SK-N-SH (cell line): Measurements from ENCODE around the gene NSD1. TPM values are rescaled to one million over a fixed set of nuclear protein-coding genes. Genes with fewer than 3 reads are reported as not detected.

ENCODE experiments used
- CTCF ChIA-PET: fragments of 300-600, 350-600 bp; formaldehyde crosslinking; extraction: SDS; loops from one replicate; lab custom pipeline; 2021; lab: Yijun Ruan, JAX
- POLR2A ChIA-PET: fragments of 350-600 bp; sonication (Branson Sonifier 250); formaldehyde crosslinking; extraction: SDS; loops from one replicate; lab custom pipeline; 2020; ENCODE audit warnings: antibody characterized with exemption, inconsistent platforms; lab: Yijun Ruan, JAX
- DNase-seq: peaks from one replicate; pipeline ENCODE4 v3.0.0; 2012
- H2AFZ ChIP-seq: fragments of 200-600 bp; sonication (generic); 2 replicates; pipeline ENCODE4 v1.8.1; 2016; ENCODE audit warnings: antibody characterized with exemption, mild to moderate bottlenecking, low read depth
- H3F3A ChIP-seq: fragments of 200-600 bp; sonication (generic); replicated peaks from 2 replicates; pipeline ENCODE3; 2016; ENCODE audit warnings: antibody characterized with exemption, mild to moderate bottlenecking; ENCODE audit not compliant: insufficient read depth
- H3K27ac ChIP-seq, 2 experiments: fragments of 200-500 bp in 1 of 2; fragments of 200-600 bp in 1 of 2; sonication (Bioruptor generic) in 1 of 2; sonication (generic), shearing (Covaris generic) in 1 of 2; 2 replicates each; pipeline versions ENCODE4 v1.5.1 to v1.6.1; 2014 to 2016; ENCODE audit warnings: low read depth in 2 of 2, inconsistent platforms in 1 of 2, low read length in 1 of 2, mild to moderate bottlenecking in 1 of 2, mixed read lengths in 1 of 2
- H3K27me3 ChIP-seq: fragments of 200-600 bp; sonication (generic), shearing (Covaris generic); 2 replicates; pipeline ENCODE4 v1.6.1; 2016; ENCODE audit warnings: mixed run types; ENCODE audit not compliant: insufficient read depth
- H3K36me3 ChIP-seq, 2 experiments: fragments of 200-500 bp in 1 of 2; fragments of 200-600 bp in 1 of 2; sonication (Bioruptor generic) in 1 of 2; sonication (generic) in 1 of 2; replicated peaks in 1 of 2; 2 replicates each; pipeline versions ENCODE3 to v1.5.1; 2014 to 2016; ENCODE audit warnings: low read length in 1 of 2, mild to moderate bottlenecking in 1 of 2; ENCODE audit not compliant: insufficient read depth in 2 of 2, control insufficient read depth in 1 of 2
- H3K4me1 ChIP-seq, 2 experiments: fragments of 200-500 bp in 1 of 2; fragments of 200-600 bp in 1 of 2; sonication (Bioruptor generic) in 1 of 2; sonication (generic), shearing (Covaris generic) in 1 of 2; 2 replicates each; pipeline versions ENCODE4 v1.5.1 to v1.6.1; 2014 to 2016; ENCODE audit warnings: low read depth in 1 of 2, low read length in 1 of 2, mixed run types in 1 of 2; ENCODE audit not compliant: insufficient read depth in 2 of 2, control insufficient read depth in 1 of 2
- H3K4me2 ChIP-seq: fragments of 200-600 bp; sonication (generic), shearing (Covaris generic); 2 replicates; pipeline ENCODE4 v1.6.1; 2017; ENCODE audit warnings: mixed run types
- H3K4me3 ChIP-seq, 2 experiments: fragments of 200-500 bp in 1 of 2; fragments of 200-600 bp in 1 of 2; sonication (Bioruptor generic) in 1 of 2; sonication (generic), shearing (Covaris generic) in 1 of 2; 2 replicates each; pipeline versions ENCODE4 v1.5.1 to v1.8.1; 2014 to 2016; ENCODE audit warnings: low read depth in 2 of 2, inconsistent platforms in 1 of 2, low read length in 1 of 2, mild to moderate bottlenecking in 1 of 2, mixed read lengths in 1 of 2, moderate library complexity in 1 of 2
- H3K79me2 ChIP-seq: fragments of 200-600 bp; sonication (generic); 2 replicates; pipeline ENCODE4 v1.8.1; 2017; ENCODE audit warnings: mild to moderate bottlenecking; ENCODE audit not compliant: insufficient read depth
- H3K9ac ChIP-seq: fragments of 200-600 bp; sonication (generic); 2 replicates; pipeline ENCODE4 v1.6.1; 2017; ENCODE audit warnings: mixed run types
- H3K9me2 ChIP-seq: fragments of 200-600 bp; sonication (generic); 2 replicates; pipeline ENCODE4 v1.6.1; 2017; ENCODE audit warnings: mixed run types
- H3K9me3 ChIP-seq: fragments of 200-600 bp; sonication (generic); 2 replicates; pipeline ENCODE4 v1.6.1; 2017; ENCODE audit warnings: mixed run types, mild to moderate bottlenecking, moderate library complexity
- H4K20me1 ChIP-seq: fragments of 200-600 bp; sonication (generic); 2 replicates; pipeline ENCODE4 v1.6.1; 2017; ENCODE audit warnings: mild to moderate bottlenecking, mixed run types; ENCODE audit not compliant: insufficient read depth
- ELF1 ChIP-seq: IDR thresholded peaks from 2 replicates; pipeline ENCODE4 v1.4.0; 2012
- EP300 ChIP-seq, 2 experiments: IDR thresholded peaks; 2 replicates each; pipeline versions ENCODE4 v1.4.0 to v1.6.1; 2012; ENCODE audit warnings: borderline replicate concordance in 1 of 2, low read depth in 1 of 2, low read length in 1 of 2
- EZH2phosphoT487 ChIP-seq: fragments of 200-600 bp; sonication (generic); IDR thresholded peaks from 2 replicates; pipeline ENCODE4 v1.6.1; 2017; ENCODE audit warnings: low read depth, mixed run types, mild to moderate bottlenecking, antibody characterized with exemption, moderate library complexity, borderline replicate concordance
- FOSL2 ChIP-seq: IDR thresholded peaks from 2 replicates; pipeline ENCODE4 v1.4.0; 2012; ENCODE audit warnings: low read depth, mild to moderate bottlenecking, moderate library complexity, borderline replicate concordance
- FOXM1 ChIP-seq: IDR thresholded peaks from 2 replicates; pipeline ENCODE4 v1.4.0; 2012; ENCODE audit warnings: low read depth, mild to moderate bottlenecking
- GABPA ChIP-seq: IDR thresholded peaks from 2 replicates; pipeline ENCODE4 v1.4.0; 2012; ENCODE audit warnings: low read depth, mild to moderate bottlenecking
- MXI1 ChIP-seq: IDR thresholded peaks from 2 replicates; pipeline ENCODE4 v1.6.1; 2012; ENCODE audit warnings: mild to moderate bottlenecking, low read depth, low read length, improper control_type of control experiment
- RCOR1 ChIP-seq: fragments of 150-350 bp; IDR thresholded peaks from 2 replicates; pipeline ENCODE4 v1.6.1; 2017; ENCODE audit warnings: antibody characterized with exemption, low read length
- RXRA ChIP-seq: IDR thresholded peaks from 2 replicates; pipeline ENCODE4 v1.4.0; 2012; ENCODE audit warnings: low read depth, mild to moderate bottlenecking, borderline replicate concordance
- SIN3A ChIP-seq: IDR thresholded peaks from 2 replicates; pipeline ENCODE4 v1.6.1; 2012; ENCODE audit warnings: low read depth, mild to moderate bottlenecking, low read length, moderate library complexity, borderline replicate concordance
- TCF12 ChIP-seq: IDR thresholded peaks from 2 replicates; pipeline ENCODE4 v1.4.0; 2012
- TEAD4 ChIP-seq: IDR thresholded peaks from 2 replicates; pipeline ENCODE4 v1.4.0; 2012; ENCODE audit warnings: mild to moderate bottlenecking, borderline replicate concordance; ENCODE audit not compliant: insufficient read depth
- WGBS: methylation state at CpG from one replicate; pipeline ENCODE4 v1.1.6; 2017; ENCODE audit warnings: low lambda C conversion rate; 5-methylcytosine and 5-hydroxymethylcytosine counted together
- polyA plus RNA-seq, 3 experiments: library from polyadenylated mRNA; depleted of rRNA; stranded (reverse); fragments of >200 nt; gene quantifications; 2 replicates each; pipeline ENCODE4 v1.2.3, GENCODE V29; 2012
- TF ChIP-seq, protein P1 (sequence below): IDR thresholded peaks from 2 replicates; pipeline ENCODE4 v1.6.1; 2012; ENCODE audit warnings: mild to moderate bottlenecking, low read depth, low read length, moderate library complexity
- TF ChIP-seq, protein P2 (sequence below): IDR thresholded peaks from 2 replicates; pipeline ENCODE4; 2012
- TF ChIP-seq, protein P3 (sequence below): IDR thresholded peaks from 2 replicates; pipeline ENCODE4 v1.4.0; 2012; ENCODE audit warnings: low read depth, borderline replicate concordance

Gene NSD1
- polyA plus RNA-seq, 1 of the 3 experiments (the other 2 are of a cell fraction), result 6.7 TPM

DNA sequence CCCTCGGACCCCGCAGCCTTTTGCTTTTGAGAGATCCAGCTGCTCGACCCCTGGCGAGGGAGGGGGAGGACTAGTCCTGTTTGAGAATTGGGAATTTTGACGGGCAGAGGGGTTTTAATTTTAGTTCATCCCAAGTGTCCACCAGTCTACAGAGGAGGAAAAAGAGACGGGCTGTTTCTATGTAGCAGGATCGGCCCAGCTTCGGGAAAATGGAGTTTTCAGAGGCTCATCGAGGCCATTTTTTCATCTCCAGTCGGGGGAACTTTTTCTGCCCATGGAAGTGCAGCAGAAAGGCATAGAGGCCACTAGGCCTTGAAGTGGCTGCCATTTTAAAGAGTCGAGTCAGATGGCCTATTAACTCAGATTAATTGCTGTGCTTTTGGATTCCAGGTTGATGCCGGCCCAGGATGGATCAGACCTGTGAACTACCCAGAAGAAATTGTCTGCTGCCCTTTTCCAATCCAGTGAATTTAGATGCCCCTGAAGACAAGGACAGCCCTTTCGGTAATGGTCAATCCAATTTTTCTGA, 1.2 kb downstream of the NSD1 start (continued):
- TF ChIP-seq, protein P1, sequence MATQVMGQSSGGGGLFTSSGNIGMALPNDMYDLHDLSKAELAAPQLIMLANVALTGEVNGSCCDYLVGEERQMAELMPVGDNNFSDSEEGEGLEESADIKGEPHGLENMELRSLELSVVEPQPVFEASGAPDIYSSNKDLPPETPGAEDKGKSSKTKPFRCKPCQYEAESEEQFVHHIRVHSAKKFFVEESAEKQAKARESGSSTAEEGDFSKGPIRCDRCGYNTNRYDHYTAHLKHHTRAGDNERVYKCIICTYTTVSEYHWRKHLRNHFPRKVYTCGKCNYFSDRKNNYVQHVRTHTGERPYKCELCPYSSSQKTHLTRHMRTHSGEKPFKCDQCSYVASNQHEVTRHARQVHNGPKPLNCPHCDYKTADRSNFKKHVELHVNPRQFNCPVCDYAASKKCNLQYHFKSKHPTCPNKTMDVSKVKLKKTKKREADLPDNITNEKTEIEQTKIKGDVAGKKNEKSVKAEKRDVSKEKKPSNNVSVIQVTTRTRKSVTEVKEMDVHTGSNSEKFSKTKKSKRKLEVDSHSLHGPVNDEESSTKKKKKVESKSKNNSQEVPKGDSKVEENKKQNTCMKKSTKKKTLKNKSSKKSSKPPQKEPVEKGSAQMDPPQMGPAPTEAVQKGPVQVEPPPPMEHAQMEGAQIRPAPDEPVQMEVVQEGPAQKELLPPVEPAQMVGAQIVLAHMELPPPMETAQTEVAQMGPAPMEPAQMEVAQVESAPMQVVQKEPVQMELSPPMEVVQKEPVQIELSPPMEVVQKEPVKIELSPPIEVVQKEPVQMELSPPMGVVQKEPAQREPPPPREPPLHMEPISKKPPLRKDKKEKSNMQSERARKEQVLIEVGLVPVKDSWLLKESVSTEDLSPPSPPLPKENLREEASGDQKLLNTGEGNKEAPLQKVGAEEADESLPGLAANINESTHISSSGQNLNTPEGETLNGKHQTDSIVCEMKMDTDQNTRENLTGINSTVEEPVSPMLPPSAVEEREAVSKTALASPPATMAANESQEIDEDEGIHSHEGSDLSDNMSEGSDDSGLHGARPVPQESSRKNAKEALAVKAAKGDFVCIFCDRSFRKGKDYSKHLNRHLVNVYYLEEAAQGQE, result no peak
- TF ChIP-seq RXRA, result no peak

DNA sequence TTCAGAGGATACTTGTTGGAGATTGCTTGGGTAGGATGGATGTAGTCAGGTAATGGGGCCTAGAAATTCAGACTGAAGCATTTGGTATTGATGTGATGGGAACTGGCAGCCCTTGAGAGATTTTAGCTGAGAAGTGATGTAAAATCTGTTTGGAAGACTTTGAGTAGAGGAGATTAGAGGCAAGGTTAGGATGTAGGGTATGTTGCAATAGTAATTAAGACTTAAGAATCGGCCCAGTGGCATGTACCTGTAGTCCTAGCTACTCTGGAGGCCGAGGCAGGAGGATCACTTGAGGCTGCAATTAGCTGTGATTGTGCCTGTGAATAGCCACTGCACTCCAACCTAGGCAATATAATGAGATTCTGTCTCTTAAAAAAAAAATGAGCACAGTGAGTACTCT, 6.7 kb downstream of the NSD1 start:
- DNase-seq, result no peak
- H3K4me1 ChIP-seq, result peaks cover 6 to 9% of the 10 kb centered on the region in 2 experiments; a peak in 3 of 4 replicates
- no peaks in the 10 kb centered on the region for H3K9me3 ChIP-seq
- peaks cover 4% of the 10 kb centered on the region for H3F3A ChIP-seq
- TF ChIP-seq FOXM1 (no peak), EZH2phosphoT487 (no peak), RCOR1 (no peak), TCF12 (no peak), MXI1 (no peak), TEAD4 (no peak), ELF1 (no peak), FOSL2 (no peak), EP300 (IDR thresholded peaks at IDR 0.05; ENCODE audit: borderline replicate concordance in 1 of 2, low read depth in 1 of 2, low read length in 1 of 2) (no peak), GABPA (no peak), SIN3A (no peak)
- TF ChIP-seq, protein P2, sequence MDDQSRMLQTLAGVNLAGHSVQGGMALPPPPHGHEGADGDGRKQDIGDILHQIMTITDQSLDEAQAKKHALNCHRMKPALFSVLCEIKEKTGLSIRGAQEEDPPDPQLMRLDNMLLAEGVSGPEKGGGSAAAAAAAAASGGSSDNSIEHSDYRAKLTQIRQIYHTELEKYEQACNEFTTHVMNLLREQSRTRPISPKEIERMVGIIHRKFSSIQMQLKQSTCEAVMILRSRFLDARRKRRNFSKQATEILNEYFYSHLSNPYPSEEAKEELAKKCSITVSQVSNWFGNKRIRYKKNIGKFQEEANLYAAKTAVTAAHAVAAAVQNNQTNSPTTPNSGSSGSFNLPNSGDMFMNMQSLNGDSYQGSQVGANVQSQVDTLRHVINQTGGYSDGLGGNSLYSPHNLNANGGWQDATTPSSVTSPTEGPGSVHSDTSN, result no peak
- TF ChIP-seq, protein P3, sequence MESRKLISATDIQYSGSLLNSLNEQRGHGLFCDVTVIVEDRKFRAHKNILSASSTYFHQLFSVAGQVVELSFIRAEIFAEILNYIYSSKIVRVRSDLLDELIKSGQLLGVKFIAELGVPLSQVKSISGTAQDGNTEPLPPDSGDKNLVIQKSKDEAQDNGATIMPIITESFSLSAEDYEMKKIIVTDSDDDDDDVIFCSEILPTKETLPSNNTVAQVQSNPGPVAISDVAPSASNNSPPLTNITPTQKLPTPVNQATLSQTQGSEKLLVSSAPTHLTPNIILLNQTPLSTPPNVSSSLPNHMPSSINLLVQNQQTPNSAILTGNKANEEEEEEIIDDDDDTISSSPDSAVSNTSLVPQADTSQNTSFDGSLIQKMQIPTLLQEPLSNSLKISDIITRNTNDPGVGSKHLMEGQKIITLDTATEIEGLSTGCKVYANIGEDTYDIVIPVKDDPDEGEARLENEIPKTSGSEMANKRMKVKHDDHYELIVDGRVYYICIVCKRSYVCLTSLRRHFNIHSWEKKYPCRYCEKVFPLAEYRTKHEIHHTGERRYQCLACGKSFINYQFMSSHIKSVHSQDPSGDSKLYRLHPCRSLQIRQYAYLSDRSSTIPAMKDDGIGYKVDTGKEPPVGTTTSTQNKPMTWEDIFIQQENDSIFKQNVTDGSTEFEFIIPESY, result no peak
- no peak overlapping the region for H3K27ac ChIP-seq
- H3K4me3 ChIP-seq, result no peak overlapping the region
- H3K27me3 ChIP-seq, result no peaks in the 10 kb centered on the region
- CTCF ChIA-PET, result interaction anchor here (1.7 kb wide), 1 partner anchor 27 kb away, joined by 4 read pairs; no protein-coding TSS in a partner anchor
- 93% methylated on average over 2 of the region's 2 CpGs for WGBS
- POLR2A ChIA-PET, result no interaction called here
- H2AFZ ChIP-seq, result no peak overlapping the region
- H3K9ac ChIP-seq, result no peak overlapping the region
- peaks cover 98% of the 10 kb centered on the region for H3K79me2 ChIP-seq
- H3K9me2 ChIP-seq, result no peaks in the 10 kb centered on the region
- no peak overlapping the region for H3K4me2 ChIP-seq
- peaks cover 3% of the 10 kb centered on the region; the same call in 1 of the 2 replicates for H4K20me1 ChIP-seq
- peaks cover 31 to 54% of the 10 kb centered on the region in 2 experiments for H3K36me3 ChIP-seq
